Fibroblast of the conjunctiva (primary cell): Measurements from ENCODE around the gene SNX6.
"Not testable (repeated sequence)": the region's sequence is repeated elsewhere in the genome, so short reads cannot be mapped to it uniquely, and the experiment has no call there.

Experiments
- DNase-seq: peaks from one replicate; pipeline ENCODE4 v3.0.0-alpha.2; 2010; ENCODE audit warnings: low read depth

Gene SNX6

DNA sequence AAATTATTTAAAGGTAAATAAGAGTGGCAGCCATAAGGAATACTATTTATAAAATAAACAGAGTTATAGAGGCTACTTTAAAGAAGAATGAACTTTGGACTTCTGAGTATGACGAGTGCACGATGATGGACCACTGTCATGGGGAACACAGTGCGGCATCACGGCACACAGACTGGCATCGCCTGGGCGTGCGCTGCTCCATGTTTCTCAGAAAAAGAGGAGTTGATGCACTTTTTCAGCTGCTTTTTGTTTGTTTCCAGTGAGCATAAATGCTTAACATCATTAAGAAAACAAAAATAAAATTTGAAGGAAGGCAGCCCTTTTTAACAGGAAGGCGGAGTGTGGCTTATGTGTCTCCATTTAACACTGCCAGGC, 67.2 kb downstream of the SNX6 start:
- DNase-seq, result no peak

DNA sequence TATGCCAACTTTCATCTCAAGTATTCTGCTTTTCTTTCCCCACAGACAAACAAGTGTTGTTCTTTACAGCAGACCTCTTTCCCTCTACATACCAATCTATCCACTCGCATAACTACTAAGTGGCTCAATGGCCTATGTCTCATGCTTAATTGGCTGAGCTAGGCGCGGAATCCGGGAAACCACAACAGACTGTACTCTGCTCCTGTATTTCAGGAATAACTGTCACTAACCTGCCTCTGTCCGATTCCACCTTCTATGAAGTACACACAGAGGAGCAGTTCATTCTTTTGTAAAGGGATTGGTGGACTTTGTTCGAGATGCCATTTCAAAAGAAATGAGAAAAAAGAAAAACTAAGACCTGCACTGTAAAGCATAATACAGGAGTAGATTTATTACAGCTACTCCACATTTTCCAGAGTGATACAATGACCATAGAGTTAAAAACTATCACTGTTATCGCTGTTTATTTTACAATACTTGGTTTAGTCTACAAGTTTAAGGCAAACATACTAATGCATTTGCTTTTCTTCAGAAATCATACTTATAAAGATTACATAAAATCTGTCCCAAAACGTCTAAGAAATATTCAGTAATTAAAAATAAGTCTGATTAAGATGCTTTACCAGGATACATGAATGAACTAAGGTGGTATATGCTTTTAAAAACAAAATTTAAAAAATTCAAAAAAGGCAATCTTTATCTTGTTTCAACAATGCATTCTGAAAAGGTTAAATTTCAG, 67.7 kb downstream of the SNX6 start:
- DNase-seq, result not testable (repeated sequence)

DNA sequence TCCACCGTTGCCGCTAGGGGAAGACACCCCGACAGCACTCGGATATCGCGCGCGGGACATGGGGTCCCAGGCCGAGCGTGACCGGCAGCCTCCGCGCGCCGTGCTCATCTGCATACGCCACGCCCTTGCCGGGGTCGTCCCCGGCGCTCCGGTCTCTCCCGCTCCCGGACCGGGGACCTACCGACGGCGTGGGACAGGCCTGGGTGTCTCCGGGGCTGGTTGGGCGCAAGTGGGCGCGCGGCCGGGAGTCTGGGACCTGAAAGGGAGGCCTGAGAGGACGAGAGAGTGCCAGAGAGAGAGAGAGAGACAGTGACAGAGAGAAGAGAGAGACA, 73.5 kb downstream of the SNX6 start:
- DNase-seq, result not testable (repeated sequence)

DNA sequence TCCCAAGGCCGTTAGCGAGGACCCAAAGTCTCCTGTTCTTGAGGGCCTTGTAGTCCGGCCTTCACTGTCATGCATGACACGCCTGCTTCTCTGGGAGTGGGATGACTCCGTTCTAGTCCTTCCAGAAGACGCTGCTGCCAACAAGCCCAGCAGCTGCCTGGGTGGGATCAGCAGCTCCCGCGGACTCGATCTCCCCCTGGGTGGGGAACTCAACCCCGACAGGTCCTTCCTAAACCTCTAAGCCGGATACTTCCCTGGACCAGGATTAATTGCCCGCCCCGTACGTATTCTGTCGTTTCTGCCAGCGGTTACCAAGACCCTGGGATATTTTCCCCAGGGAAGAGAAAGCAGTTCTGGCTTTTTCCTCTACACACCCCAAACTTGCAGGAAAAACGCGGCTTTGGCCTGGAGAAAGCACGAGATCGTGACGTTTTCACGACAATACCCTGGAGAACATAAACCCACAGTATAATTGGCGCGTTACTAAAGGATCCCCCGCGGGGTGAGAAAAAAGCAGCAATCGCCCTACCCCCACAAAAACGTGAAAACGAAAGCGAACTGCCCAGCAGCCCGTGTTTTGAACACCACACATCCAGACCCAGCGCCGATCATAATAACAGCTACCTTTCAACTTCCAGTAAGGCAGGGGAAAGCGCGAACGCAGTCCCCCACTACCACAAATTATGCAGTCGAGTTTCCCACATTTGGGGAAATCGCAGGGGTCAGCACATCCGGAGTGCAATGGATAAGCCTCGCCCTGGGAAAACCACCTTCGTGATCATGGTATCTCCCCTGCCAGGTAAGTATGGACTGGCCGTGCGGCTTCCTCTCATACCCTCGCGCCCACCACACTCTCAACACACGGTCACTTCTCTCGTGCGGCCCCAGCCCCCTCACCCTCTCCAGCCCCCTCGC, 74.1 kb downstream of the SNX6 start:
- not testable (repeated sequence) for DNase-seq

DNA sequence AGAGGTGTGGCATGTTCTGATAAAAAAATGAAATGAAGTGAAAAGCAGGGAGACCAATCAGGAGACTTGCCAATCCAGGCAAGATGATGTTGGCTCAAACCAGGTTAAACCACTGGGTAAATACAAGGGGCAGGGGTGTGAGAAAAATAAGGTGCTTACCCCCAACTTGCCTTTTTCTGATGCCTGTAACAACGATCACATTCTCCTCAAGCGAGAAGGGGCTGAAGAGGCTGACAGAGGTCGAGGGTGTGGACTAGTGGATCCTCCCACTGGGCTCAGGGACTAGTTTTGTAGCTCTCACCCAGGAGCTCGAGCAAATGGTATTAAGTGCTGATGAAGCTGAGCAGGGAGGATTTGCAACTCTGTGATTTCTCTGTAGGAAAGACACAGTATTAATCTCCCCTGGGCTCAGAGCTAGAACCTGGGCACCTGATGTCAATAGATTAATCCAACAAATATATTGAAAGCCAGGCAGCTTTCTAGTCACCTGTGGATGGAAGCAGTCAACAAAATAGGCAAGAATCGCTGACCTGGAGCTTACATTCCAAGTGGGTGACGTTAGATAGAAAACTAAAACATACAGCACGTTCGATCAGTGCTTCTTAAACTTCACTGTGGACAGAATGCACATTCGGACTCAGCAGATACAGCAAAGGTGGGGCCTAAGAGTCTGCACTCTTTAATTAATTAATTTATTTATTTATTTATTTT, 75.3 kb downstream of the SNX6 start:
- no peak for DNase-seq

DNA sequence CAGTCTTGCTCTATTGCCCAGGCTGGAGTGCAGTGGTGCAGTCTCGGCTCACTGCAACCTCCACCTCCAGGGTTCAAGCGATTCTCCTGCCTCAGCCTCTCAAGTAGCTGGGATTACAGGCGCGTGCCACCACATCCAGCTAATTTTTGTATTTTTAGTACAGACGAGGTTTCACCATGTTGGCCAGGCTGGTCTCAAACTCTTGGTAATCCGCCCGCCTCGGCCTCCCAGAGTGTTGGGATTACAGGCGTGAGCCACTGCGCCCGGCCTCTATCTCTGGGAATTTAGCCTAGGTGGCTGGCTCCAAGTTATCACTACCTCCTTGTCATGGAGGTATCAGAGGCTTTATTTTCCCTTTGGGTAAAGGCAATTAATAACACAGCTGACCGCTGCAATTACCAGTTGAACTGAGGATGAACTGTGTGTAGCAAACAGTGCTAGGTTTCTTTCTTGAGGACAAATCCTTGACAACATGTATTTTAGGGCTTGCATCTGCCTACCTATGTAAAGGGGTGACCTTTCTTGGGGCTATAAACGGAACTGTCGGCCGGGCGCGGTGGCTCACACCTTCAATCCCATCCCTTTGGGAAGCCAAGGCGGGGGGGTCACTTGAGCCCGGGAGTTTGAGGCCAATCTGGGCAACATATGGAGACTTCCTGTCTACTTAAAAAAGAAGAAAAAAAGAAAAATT, 80.5 kb downstream of the SNX6 start:
- DNase-seq, result not testable (repeated sequence)

DNA sequence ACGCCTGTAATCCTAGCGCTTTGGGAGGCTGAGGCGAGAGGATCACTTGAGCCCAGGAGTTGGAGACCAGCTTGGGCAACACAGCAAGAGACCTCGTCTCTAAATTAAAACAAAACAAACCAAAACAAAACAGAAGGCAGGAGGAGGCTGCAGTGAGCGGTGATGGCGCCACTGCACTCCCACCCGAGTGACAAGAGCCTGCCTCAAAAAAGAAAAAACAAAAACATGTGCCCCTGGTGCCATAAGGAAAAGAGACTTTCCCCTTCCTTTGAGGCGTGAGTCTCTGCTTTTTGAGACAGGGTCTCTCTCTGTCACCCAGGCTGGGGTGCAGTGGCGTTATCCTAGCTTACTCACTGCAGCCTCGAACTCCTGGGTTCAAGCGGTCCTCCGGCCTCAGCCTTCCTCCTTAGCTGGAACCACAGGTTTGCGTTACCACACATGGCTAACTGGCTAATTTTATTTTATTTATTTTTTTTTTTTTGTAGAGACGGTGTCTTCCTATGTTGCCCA, 81.4 kb downstream of the SNX6 start:
- DNase-seq, result no peak

DNA sequence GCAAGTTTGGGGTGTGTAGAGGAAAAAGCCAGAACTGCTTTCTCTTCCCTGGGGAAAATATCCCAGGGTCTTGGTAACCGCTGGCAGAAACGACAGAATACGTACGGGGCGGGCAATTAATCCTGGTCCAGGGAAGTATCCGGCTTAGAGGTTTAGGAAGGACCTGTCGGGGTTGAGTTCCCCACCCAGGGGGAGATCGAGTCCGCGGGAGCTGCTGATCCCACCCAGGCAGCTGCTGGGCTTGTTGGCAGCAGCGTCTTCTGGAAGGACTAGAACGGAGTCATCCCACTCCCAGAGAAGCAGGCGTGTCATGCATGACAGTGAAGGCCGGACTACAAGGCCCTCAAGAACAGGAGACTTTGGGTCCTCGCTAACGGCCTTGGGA, 82.8 kb downstream of the SNX6 start:
- not testable (repeated sequence) for DNase-seq

DNA sequence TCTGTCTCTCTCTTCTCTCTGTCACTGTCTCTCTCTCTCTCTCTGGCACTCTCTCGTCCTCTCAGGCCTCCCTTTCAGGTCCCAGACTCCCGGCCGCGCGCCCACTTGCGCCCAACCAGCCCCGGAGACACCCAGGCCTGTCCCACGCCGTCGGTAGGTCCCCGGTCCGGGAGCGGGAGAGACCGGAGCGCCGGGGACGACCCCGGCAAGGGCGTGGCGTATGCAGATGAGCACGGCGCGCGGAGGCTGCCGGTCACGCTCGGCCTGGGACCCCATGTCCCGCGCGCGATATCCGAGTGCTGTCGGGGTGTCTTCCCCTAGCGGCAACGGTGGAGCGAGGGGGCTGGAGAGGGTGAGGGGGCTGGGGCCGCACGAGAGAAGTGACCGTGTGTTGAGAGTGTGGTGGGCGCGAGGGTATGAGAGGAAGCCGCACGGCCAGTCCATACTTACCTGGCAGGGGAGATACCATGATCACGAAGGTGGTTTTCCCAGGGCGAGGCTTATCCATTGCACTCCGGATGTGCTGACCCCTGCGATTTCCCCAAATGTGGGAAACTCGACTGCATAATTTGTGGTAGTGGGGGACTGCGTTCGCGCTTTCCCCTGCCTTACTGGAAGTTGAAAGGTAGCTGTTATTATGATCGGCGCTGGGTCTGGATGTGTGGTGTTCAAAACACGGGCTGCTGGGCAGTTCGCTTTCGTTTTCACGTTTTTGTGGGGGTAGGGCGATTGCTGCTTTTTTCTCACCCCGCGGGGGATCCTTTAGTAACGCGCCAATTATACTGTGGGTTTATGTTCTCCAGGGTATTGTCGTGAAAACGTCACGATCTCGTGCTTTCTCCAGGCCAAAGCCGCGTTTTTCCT, 83.4 kb downstream of the SNX6 start:
- DNase-seq, result not testable (repeated sequence)

DNA sequence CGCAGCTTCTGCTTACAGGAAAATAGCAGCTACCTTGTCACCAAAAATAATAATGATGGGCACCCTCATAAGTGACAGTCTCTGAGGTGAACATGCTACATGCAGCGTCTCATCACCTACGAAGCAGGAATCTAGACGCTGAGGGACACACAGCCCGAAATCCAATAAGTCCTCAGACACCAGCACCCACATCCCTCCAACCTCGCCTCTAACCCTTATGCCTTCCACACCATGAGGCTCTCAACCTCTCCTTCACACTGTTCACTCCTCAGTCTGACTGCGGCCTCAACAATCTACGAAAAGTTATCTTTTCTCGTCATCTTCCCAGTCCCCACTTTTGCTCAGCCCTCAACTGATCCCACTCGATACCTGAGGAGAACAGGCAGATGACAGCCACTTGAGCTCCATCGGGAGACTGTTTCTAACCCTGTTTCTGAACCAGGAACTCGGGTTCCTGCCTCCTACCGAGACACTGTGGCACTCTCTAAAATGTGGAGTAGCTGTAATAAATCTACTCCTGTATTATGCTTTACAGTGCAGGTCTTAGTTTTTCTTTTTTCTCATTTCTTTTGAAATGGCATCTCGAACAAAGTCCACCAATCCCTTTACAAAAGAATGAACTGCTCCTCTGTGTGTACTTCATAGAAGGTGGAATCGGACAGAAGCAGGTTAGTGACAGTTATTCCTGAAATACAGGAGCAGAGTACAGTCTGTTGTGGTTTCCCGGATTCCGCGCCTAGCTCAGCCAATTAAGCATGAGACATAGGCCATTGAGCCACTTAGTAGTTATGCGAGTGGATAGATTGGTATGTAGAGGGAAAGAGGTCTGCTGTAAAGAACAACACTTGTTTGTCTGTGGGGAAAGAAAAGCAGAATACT, 89.5 kb downstream of the SNX6 start:
- not testable (repeated sequence) for DNase-seq

DNA sequence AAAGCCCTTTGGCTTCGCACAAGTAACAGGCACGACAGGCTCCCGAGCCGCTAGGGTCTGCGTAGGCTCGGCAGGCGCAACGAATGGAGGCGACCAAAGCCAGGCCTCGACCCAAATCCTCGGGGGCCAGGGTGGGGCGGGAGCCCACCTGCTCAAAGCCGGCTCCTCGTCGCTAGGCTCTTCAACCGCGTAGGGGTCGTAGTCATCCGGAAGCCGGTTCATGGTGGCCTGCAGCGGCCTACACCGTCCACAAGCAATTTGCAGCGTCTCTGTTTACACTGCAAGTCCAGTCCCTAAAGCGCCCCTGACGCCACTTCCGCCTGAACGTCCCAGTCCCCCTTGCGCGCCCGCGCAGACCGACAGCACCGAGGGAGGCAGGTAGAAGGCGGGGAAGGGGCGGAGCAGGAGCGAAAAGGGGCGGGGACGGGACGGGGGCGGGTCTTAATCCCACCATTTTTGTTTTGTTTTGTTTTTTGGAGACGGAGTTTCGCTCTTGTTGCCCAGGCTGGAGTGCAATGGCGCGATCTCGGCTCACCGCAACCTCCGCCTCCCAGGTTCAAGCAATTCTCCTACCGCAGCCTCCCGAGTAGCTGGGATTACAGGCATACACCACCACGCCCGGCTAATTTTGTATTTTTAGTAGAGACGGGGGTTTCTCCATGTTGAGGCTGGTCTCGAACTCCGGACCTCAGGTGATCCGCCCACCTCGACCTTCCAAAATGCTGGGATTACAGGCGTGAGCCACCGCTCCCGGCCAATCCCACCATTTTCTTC, 90.4 kb downstream of the SNX6 start, which contains the start of gene EAPP:
TSS of gene EAPP (minus strand) at position 295 of the 774 bp plus-strand sequence. CDS start at position 222, 73 bp downstream.
- peak; percentile 96 for DNase-seq

DNA sequence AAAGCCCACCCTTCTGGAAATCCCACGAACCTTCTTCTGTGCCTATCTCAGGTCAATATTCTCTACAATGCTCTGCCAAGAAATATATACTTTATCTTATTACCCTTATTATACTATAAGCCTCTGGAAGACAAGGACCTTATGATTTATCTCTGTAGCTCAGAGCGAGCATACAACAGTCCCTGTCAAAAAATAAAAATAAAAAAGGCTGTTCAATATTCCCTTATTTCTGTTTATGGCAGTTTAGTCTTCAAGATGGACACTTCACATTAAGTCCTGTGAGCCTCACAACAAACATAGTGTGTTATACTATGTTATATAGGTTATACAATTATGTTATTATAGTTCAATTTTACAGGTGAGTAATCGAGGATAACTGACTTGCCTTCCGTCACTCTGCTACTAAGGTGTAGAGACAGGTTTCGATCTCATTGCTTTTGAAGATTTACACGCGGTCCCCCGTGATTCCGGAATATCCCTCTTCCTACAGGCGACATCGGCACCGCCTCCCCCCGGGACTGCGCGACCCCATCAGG, 91.0 kb downstream of the SNX6 start:
- DNase-seq, result no peak

DNA sequence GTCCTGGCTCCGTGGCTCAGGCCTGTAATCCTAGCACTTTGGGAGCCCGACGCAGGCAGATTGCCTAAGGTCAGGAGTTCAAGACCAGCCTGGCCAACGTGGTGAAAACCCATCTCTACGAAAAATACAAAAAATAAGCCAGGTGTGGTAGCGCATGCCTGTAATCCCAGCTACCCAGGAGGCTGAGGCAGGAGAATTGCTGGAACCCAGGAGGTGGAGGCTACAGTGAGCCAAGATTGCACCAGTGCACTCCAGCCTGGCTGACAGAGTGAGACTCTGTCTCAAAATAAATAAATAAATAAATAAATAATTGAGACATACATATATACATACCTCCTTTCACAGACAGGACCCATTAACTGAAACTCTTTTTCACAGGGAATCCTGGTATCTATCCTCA, 91.9 kb downstream of the SNX6 start:
- not testable (repeated sequence) for DNase-seq

DNA sequence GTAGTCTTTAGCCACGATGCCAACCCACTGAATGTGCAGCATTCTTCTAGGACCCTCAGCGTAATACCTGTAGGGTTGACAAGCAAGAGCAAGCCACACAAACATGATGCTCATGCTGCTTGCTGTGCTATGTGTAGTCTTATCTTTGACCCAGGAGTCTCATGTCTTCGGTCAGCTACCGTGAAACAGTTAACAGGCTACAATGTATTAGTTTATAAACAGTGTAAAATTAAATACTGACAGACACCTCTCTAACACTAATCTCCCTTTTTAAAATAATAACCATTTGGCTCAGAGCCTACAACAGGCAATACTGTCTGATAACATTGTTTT, 92.3 kb downstream of the SNX6 start:
- no peak for DNase-seq

DNA sequence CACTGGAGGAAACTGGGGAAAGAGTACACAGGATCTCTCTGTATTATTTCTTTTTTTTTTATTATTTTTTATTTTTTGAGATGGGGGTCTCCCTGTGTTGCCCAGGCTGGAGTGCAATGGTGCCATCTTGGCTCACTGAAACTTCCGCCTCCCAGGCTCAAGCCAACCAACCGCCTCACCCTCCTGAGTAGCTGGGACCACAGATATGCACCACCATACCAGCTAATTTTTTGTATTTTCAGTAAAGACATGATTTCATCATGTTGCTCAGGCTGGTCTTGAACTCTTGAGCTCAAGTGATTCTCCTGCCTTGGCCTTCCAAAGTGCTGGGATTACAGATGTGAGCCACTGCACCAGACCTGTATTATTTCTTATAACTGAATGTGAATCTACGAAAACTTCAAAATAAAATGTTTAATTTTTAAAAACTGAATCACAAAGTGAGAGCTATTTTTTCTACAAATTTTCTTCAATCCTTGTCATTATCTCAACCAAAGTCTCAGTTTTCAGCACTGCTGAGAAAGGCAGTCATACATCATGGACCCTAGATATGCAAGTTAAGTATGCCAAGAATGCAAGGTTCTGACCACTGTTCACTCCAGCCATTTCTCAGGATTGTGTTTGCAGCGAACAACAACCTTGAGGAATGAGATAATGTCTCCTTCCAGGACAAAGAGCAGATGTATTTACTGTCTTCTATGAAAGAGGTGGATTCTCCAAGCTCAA, 92.8 kb downstream of the SNX6 start:
- no peak for DNase-seq

DNA sequence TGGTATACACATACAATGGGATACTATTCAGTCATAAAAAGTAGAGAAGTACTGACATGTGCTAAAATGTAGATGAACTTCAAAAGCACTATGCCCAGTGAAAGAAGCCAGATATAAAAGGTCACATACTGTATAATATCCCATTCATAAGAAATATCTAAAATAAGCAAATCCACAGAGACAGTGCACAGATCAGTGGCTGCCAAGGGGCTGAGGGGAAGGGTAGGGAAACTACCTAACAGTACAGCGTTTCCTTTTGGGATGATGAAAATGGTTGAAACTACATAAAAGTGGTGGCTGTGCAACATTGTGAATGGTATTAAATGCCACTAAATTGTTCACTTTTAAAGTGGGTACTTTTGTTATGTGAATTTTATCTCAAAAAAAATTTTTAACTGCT, 102.4 kb downstream of the SNX6 start:
- DNase-seq, result no peak

DNA sequence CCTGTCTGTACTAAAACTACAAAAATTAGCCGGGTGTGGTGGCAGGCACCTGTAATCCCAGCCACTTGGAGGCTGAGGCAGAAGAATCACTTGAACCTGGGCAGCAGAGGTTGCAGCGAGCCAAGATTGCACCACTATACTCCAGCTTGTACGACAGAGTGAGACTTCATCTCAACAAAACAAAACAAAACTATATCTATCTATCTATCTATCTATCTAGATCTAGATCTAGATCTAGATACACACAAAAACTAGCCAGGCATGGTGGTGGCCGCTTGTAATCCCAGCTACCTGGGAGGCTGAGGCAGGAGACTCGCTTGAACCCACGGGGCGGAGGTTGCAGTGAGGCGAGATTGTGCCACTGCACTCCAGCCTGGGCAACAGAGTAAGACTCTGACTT, 105.7 kb downstream of the SNX6 start:
- not testable (repeated sequence) for DNase-seq

DNA sequence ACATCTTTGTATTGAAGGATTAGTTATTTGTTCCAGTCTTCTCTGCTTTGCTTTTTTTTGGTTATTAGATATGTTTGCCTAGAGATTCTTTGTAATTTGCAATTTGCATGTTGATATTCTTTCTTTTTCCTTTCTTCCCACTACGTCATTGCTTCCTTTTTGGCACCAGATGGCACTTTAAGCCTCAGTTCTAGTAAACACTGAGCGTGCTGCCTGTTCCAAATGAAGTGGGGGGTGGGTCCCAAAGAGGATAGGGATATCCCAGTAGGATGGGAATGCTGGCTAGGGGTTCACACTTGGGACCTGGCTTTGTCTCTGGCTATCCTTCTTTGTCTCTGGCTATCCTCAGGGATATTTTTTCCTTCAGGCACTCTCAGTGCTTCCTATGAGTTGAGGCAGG, 107.5 kb downstream of the SNX6 start:
- DNase-seq, result no peak
